ENCODE data around the gene PRKN.

- TF ChIP-seq ZNF70 (CRISPR knock-in tag; IDR thresholded peaks at IDR 0.05) (no peak), PATZ1 (CRISPR knock-in tag; IDR thresholded peaks at IDR 0.05; ENCODE audit: borderline replicate concordance) (no peak), RARB (CRISPR knock-in tag; IDR thresholded peaks at IDR 0.05) (no peak), BACH2 (CRISPR knock-in tag; IDR thresholded peaks at IDR 0.05; ENCODE audit: borderline replicate concordance) (no peak), ZC3H10 (CRISPR knock-in tag; IDR thresholded peaks at IDR 0.05) (no peak), ARNTL (CRISPR knock-in tag; IDR thresholded peaks at IDR 0.05; ENCODE audit: borderline replicate concordance, low read depth) (no peak), CSRNP3 (CRISPR knock-in tag; IDR thresholded peaks at IDR 0.05) (no peak), POU6F1 (CRISPR knock-in tag; IDR thresholded peaks at IDR 0.05; ENCODE audit: borderline replicate concordance, low read depth) (no peak), TCF4 (CRISPR knock-in tag; IDR thresholded peaks at IDR 0.05; ENCODE audit: borderline replicate concordance) (no peak), TOX (CRISPR knock-in tag; IDR thresholded peaks at IDR 0.05; ENCODE audit: borderline replicate concordance) (no peak), ZFP30 (CRISPR knock-in tag; IDR thresholded peaks at IDR 0.05) (no peak)
Measured at GRCh38 chr6:161395716-161396231, 1331.8 kb downstream of the PRKN start.

Measured in SK-N-SH treated with all-trans-retinoic acid at 6 μM for 48 hours (cell line).